A673 (cell line): ENCODE data around the gene UGT2A3. TPM values are rescaled to one million over a fixed set of nuclear protein-coding genes. Genes with fewer than 3 reads are reported as not detected.

Experiments
- BruUV-seq: library from RNA; stranded (reverse); fragments of 400-500 nt; replicated peaks from 2 replicates; lab custom pipeline; 2021; lab: Mats Ljungman, UMichigan
- CTCF ChIA-PET: fragments of 300-600 bp; sonication (Branson Sonifier 250); formaldehyde crosslinking; loops from one replicate; lab custom pipeline; 2022; ENCODE audit warnings: antibody characterized with exemption; lab: Charles Lee
- POLR2A ChIA-PET: fragments of 300-600 bp; sonication (Branson Sonifier 250); formaldehyde crosslinking; loops from one replicate; lab custom pipeline; 2022; ENCODE audit warnings: antibody characterized with exemption; ENCODE audit not compliant: low non-redundant PET; lab: Charles Lee
- DNase-seq: peaks from one replicate; pipeline ENCODE4 v3.0.0-alpha.2; 2015; ENCODE audit warnings: low spot score
- H3K27ac ChIP-seq: fragments of 200-600 bp; sonication (generic); 2 replicates; pipeline ENCODE4 v1.5.1; 2016; ENCODE audit warnings: mixed run types, low read depth, mild to moderate bottlenecking, mixed read lengths, antibody characterized with exemption, low read length; ENCODE audit not compliant: poor library complexity, severe bottlenecking
- H3K27me3 ChIP-seq: fragments of 200-600 bp; sonication (generic); replicated peaks from 2 replicates; pipeline ENCODE4 v1.6.1; 2017; ENCODE audit warnings: mixed run types, low read depth, mild to moderate bottlenecking, mixed read lengths, antibody characterized with exemption, low read length; ENCODE audit not compliant: insufficient read depth, poor library complexity
- H3K36me3 ChIP-seq: fragments of 200-600 bp; sonication (generic); 2 replicates; pipeline ENCODE4 v1.6.1; 2016; ENCODE audit warnings: mixed run types, mild to moderate bottlenecking, mixed read lengths, antibody characterized with exemption, low read length; ENCODE audit not compliant: insufficient read depth, poor library complexity, severe bottlenecking
- H3K4me1 ChIP-seq: fragments of 200-600 bp; sonication (generic); 2 replicates; pipeline ENCODE4 v1.6.1; 2017; ENCODE audit warnings: mixed run types, mild to moderate bottlenecking, mixed read lengths, antibody characterized with exemption, low read length; ENCODE audit not compliant: insufficient read depth, poor library complexity, severe bottlenecking
- H3K4me3 ChIP-seq: fragments of 200-600 bp; sonication (generic); 2 replicates; pipeline ENCODE4 v1.5.1; 2016; ENCODE audit warnings: low read depth, mixed run types, mild to moderate bottlenecking, mixed read lengths, low read length; ENCODE audit not compliant: poor library complexity, severe bottlenecking
- H3K9me3 ChIP-seq: fragments of 200-600 bp; sonication (generic); 2 replicates; pipeline ENCODE4 v1.6.1; 2016; ENCODE audit warnings: mixed run types, low read depth, mild to moderate bottlenecking, mixed read lengths, antibody characterized with exemption, low read length; ENCODE audit not compliant: poor library complexity, severe bottlenecking
- EZH2 ChIP-seq: fragments of 200-600 bp; sonication (generic); IDR thresholded peaks from 2 replicates; pipeline ENCODE4 v1.6.1; 2017; ENCODE audit warnings: borderline replicate concordance, low read depth, mild to moderate bottlenecking, mixed read lengths, antibody characterized with exemption, low read length; ENCODE audit not compliant: poor library complexity, severe bottlenecking
- intact Hi-C: fragments of 100-400 bp; cut with micrococcal nuclease; formaldehyde crosslinking; loops from one replicate; pipeline ENCODE4 v1.10.0; 2022; ENCODE audit not compliant: unreplicated experiment
- total RNA-seq: library from RNA; stranded (reverse); gene quantifications from 2 replicates; pipeline ENCODE4 v1.2.3, GENCODE V29; 2021
- TF ChIP-seq, protein P1 (sequence below): fragments of 300-800, 200-600 bp; sonication (generic); conservative IDR thresholded peaks from 2 replicates; pipeline ENCODE4 v1.5.1; 2017; ENCODE audit warnings: low read depth, mild to moderate bottlenecking, antibody characterized with exemption, low read length, moderate library complexity, mixed read lengths

Gene UGT2A3
- total RNA-seq, 1 experiment from 2014 or later, result not detected

DNA sequence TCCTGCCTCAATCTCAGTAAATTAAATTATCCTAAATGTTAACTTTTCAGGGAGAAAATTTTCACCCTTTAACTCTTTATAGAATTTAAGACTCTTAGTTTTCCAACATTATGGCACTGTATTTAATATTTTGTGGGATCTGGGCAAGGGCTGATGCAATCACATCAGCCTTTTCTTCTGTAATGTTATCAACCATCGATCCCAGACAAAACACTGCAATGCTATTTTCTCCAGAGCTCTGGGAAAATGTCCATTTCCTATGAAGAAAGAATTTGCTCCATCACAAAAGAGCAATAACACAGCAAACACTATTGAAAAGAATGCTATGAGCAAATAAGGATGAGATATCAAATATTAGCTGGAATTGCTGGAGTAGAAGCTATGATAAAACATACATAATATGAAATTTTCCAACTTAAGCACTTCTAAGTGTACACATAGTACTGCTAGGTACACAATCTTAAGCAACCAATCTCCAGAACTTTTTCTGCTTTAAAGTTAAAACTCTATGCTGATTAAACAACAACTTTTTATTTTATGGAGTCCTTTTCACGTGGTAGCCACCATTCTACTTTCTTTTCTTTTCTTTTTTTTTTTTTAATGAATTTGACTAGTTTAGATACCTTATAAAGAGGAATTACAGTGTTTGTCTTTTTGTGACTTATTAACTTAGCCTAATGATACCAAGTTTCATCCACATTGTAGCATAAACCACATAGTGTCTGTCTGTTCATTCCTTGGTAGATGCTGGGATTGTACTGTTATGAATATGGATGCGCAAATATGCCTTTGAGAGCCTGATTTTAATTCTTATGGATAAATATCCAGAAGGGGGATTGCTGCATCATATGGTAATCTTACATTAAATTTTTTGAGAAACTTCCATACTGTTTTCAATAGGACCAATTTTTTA lies 43.6 kb downstream of the UGT2A3 start:
- no peak overlapping the region for H3K4me3 ChIP-seq
- CTCF ChIA-PET, result no interaction called here
- POLR2A ChIA-PET, result no interaction called here
- H3K4me1 ChIP-seq, result no peaks in the 10 kb centered on the region
- DNase-seq, result no peak
- H3K36me3 ChIP-seq, result no peaks in the 10 kb centered on the region
- no peak for TF ChIP-seq EZH2
- TF ChIP-seq, protein P1, sequence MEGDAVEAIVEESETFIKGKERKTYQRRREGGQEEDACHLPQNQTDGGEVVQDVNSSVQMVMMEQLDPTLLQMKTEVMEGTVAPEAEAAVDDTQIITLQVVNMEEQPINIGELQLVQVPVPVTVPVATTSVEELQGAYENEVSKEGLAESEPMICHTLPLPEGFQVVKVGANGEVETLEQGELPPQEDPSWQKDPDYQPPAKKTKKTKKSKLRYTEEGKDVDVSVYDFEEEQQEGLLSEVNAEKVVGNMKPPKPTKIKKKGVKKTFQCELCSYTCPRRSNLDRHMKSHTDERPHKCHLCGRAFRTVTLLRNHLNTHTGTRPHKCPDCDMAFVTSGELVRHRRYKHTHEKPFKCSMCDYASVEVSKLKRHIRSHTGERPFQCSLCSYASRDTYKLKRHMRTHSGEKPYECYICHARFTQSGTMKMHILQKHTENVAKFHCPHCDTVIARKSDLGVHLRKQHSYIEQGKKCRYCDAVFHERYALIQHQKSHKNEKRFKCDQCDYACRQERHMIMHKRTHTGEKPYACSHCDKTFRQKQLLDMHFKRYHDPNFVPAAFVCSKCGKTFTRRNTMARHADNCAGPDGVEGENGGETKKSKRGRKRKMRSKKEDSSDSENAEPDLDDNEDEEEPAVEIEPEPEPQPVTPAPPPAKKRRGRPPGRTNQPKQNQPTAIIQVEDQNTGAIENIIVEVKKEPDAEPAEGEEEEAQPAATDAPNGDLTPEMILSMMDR, result no peak
- BruUV-seq, result no TSS peak
- no peaks in the 10 kb centered on the region for H3K27me3 ChIP-seq
- intact Hi-C loops, result no loop called here
- no peak overlapping the region for H3K27ac ChIP-seq
- H3K9me3 ChIP-seq, result no peaks in the 10 kb centered on the region

DNA sequence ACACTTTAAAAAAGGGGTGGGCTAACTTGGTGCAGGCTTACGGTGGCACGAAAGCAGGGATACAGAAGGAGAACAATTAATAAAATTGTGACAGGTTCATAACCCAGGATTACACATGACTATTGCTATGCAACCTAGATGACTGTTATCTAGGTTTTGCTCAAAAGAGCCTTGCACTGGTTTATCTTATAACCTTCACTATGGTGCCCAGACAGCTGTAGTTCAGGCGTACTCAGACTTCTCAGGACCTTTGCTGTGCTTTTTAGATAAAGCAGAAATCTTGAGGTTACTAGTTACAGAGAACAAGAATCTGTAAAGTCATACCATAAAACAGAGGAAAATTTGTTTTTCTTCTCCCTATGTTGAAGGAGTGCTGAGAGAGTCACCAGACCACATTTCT lies 44.4 kb downstream of the UGT2A3 start:
- no peak for TF ChIP-seq EZH2
- TF ChIP-seq, protein P1, result no peak
- ChIA-PET POLR2A (no interaction called here), CTCF (no interaction called here)
- intact Hi-C loops, result no loop called here
- H3K4me3 ChIP-seq, result no peak overlapping the region
- no peak overlapping the region for H3K27ac ChIP-seq
- no peak for DNase-seq
- BruUV-seq, result no TSS peak
- no peaks in the 10 kb centered on the region for H3K4me1 ChIP-seq
- H3K27me3 ChIP-seq, result no peaks in the 10 kb centered on the region
- H3K9me3 ChIP-seq, result no peaks in the 10 kb centered on the region
- H3K36me3 ChIP-seq, result no peaks in the 10 kb centered on the region

DNA sequence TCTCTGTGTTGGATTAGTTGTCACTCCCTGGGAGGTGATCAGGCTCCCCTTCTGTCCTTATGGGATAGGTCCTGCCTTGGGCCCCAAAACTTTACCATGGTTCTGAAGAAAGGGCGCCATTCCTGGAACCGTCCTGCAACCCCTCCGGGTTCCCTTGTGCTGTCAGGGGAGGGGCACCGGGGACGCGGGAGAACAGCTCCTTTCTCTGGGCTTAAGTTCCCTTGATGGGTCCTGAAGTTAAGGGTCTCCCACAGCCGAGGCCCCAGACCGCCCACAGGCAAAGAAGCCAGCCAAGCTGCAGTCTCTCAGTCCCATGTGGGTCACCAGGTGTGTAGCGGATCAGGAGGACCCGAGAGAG lies 44.8 kb downstream of the UGT2A3 start:
- Histone ChIP-seq H3K4me3 (no peak overlapping the region), H3K27me3 (no peaks in the 10 kb centered on the region), H3K27ac (no peak overlapping the region), H3K9me3 (no peaks in the 10 kb centered on the region), H3K36me3 (no peaks in the 10 kb centered on the region), H3K4me1 (no peaks in the 10 kb centered on the region)
- intact Hi-C loops, result no loop called here
- TF ChIP-seq, protein P1, result no peak
- no peak for TF ChIP-seq EZH2
- ChIA-PET CTCF (no interaction called here), POLR2A (no interaction called here)
- DNase-seq, result no peak
- no TSS peak for BruUV-seq
